Colon (tissue), 2 donors: ENCODE measurements around the gene HDLBP.

Experiments
- FAIRE-seq: peaks from 2 replicates; lab custom pipeline; 2012; peaks lifted over from hg19 to GRCh38; lab: Jason Lieb, UNC
- donor health status: control.
- donor health status: control.

Gene HDLBP

DNA sequence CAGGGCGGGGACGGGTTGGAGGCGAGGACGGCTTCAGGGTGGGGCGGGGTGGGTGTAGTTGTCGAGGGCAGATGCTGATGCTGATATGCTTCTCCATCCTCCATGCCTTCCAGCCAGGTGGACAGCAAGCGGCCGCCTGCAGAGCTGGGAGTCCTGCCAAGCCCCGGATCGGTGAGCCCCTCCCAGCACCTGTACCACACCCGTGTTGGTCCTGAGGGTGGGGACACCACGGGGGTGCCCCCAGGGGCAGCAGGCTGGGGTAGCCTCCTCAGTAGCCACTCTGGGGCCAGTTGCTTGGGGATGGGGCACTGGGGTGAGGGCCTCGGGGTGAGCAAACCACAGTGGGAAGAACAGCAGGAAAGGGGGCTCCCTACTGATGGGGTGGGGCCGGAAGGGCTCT, 124.4 kb downstream of the HDLBP start:
- no peak for FAIRE-seq

DNA sequence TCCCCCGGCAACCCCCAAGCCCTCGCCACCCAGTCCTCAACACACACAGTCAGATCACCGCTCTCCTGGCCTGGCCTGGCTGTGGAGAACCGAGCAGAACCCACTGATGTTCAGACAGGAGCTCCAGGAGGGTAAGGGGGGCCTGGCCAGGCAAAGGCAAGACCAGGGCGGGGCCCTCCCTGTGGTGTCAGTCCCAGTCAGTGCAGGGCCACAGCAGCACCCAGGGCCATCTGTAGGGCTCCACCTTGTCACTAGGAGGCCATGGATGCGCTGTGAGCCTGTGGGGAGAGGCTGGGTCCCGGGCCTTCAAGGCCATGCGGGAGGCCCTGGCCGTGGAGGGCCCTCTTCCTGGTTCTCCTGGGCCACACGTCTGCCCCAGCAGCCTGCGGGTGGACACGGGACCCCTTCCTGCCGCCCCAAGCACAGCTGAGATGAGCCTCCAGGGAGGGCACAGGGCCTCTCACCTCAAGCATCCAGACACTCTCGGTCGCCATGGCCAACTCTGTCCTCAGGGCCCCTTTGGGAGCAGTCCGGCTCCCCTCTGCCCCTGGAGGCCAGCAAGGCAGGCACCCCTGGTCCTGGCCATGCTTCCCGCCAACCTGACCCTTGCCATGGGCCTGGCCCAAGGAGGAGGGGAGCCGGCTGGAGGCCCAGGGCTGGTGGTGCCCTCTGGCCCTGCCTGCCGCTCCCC, 125.0 kb downstream of the HDLBP start:
- FAIRE-seq = no peak

DNA sequence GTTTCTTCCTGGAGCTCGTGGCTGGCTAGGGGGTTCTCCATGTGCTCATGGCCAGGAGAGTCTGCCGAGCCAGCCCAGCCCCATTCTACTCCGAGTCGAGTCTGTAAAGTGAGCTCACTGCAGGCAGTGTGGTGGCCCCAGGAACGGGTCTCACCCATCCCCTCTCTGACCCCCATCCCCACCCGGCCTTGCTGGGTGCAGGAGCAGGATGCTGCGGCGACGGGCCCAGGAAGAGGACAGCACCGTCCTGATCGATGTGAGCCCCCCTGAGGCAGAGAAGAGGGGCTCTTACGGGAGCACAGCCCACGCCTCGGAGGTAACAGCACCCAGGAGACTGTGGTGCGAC, 125.6 kb downstream of the HDLBP start:
- FAIRE-seq = no peak

GRCh38 chr2:241189093-241189855, 126.2 kb downstream of the HDLBP start:
- FAIRE-seq = no peak

- FAIRE-seq = no peak
These were observed 126.9 kb downstream of the HDLBP start, which contains the start of gene ANO7 for GRCh38 chr2:241188361-241189092. Gene ANO7, plus strand, starts transcription at chr2:241188677. Its CDS starts 1,387 bp downstream, at chr2:241190064.

DNA sequence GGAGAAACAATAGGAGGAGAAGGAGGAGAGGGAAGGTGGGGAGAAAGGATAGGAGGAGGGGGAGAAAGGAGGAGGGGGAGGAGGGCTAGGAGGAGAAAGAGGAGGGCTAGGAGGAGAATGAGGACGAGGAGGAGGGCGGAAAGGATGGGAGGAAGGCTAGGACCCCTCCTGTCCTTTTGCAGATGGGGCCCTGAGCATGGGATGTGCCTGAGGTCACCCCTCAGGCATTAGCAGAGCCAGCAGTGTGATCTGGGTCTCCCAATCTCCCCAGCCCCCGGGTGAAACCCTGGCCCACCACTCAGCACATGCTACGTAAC, 127.6 kb downstream of the HDLBP start:
- FAIRE-seq = no peak

DNA sequence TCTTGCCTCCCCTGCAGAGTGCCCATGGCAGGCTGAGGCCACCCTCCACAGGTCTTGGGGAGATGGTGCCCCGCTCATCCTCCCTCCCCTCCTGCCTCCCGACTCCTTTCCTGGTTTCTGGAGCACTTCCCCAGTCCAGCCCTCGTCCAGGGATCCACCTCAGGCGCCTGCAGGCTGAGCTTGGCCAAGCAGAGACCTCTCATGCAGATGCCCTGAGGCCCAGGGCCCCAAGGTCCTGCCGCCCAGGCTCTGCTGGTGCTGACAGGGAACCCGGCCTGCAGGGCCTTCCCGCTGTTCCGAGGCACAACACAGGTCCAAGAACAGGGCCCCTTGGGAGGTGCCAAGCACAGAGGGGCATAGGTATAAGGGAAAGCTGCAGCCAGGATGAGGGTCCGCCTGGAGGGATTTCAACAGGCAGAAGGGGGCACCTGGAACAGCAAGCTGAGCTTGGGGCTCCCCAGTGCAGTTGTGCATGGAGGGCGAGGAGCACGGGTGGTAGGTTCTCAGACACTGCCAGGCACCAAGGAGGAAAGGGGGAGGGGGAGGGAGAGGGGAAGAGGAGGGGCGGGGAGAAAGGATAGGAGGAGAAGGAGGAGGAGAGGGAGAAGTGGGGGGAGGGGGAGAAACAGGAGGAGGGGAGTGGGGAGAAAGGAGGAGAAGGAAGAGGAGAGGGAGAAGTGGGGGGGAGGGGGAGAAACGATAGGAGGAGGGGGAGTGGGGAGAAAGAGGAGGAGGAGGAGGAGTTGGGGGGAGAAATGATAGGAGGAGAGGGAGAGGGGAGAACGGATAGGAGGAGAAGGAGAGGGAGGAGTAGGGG, 128.2 kb downstream of the HDLBP start:
- FAIRE-seq = no peak

DNA sequence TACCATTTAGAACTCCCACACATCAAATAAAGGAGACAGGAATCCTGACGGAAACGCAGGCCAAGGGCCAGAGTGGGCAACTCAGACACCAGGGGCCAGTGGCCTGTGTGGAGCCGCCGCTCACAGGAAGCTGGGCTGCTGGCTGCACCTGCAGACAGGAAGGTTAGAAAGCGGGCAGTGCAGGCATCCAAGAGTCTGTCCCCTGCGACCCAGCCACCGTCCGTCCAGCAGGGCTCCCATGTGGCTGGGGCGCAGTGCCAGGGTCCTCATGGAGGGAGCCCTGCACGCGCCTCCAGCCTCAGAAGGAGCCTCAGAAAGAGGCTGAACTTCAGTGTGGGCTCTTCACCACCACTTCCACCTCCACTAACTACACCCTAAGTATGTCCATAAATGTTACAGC, 129.5 kb downstream of the HDLBP start:
- FAIRE-seq = no peak

DNA sequence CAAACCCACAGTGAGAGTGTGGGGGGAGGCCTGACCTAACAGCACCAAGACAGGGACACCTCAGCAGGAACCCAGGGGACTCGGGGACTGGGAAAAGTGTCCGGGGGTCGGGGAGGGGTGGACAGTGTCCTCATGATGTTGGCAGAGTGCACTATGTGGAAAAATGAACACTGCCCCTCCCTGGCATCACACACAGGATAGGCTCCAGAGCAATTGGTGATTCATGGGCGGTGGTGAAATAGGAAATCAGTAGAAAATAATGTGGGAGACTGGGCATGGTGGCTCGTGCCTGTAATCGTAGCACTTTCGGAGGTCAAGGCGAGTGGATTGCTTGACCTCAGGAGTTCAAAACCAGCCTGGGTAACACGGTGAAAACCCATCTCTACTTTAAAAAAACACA, 130.6 kb downstream of the HDLBP start:
- FAIRE-seq = no peak

DNA sequence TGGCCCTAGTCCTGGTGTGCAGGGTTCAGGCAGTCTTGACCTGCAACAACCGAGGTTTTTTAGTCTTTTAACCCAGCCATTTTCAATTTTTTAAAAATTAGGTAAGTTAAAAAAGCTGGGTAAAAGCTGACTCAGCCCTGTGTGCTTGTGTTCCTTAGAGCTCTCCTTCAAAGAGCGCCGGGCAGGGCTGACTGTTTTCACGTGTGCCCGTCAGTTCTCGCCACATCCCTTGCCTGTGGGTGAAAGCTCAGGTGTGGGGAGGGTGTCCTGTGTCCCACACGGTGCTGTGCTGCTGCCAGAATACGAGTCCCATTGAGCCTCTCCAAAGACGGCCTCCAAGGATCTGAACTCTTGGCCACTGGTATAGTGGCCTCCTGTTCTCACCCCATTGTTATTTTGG, 132.3 kb downstream of the HDLBP start:
- FAIRE-seq = no peak

DNA sequence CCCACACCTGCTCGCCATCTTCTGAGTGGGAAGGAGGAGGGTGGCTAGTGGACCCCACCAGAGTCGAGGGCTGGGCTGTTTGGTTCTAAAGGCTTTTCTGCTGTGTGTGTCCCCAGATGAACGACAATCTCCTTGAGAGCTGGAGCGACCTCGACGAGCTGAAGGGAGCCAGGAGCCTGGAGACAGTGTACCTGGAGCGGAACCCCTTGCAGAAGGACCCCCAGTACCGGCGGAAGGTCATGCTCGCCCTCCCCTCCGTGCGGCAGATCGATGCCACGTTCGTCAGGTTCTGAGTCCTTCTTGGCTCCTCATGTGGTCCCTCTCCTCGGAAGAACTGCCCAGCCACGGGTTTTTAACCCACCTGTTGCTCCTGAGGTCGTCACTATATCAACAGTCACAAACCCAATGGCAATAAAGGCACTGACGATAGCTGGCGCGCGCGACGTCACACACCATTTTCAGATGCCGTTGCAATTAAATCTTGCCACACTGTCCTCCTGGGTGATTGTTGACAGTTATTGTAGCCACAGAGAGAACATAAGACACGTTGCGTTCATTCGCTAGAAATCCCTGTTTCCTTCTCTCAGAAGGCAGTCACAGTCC, 132.8 kb downstream of the HDLBP start:
- FAIRE-seq = no peak

GRCh38 chr2:241182126-241182525, 133.3 kb downstream of the HDLBP start:
- no peak for FAIRE-seq

- FAIRE-seq = no peak
These were observed 135.0 kb downstream of the HDLBP start for GRCh38 chr2:241180495-241180894.

- no peak for FAIRE-seq
These were observed 135.6 kb downstream of the HDLBP start for GRCh38 chr2:241179899-241180298.

- FAIRE-seq = no peak
These were observed 136.5 kb downstream of the HDLBP start for GRCh38 chr2:241178961-241179360.

GRCh38 chr2:241177526-241178334, 137.7 kb downstream of the HDLBP start:
- FAIRE-seq = no peak
